GM20000 (cell line): ENCODE data around the gene CNTF.

ENCODE experiments used
- DNase-seq: peaks from one replicate; pipeline ENCODE4 v3.0.0; 2012; ENCODE audit warnings: low spot score
- TF ChIP-seq, protein P1 (sequence below): IDR thresholded peaks from 2 replicates; pipeline ENCODE4 v1.5.1; 2012; ENCODE audit warnings: mild to moderate bottlenecking, control low read depth; ENCODE audit errors: extremely low read depth, missing control alignments

The CNTF gene

DNA sequence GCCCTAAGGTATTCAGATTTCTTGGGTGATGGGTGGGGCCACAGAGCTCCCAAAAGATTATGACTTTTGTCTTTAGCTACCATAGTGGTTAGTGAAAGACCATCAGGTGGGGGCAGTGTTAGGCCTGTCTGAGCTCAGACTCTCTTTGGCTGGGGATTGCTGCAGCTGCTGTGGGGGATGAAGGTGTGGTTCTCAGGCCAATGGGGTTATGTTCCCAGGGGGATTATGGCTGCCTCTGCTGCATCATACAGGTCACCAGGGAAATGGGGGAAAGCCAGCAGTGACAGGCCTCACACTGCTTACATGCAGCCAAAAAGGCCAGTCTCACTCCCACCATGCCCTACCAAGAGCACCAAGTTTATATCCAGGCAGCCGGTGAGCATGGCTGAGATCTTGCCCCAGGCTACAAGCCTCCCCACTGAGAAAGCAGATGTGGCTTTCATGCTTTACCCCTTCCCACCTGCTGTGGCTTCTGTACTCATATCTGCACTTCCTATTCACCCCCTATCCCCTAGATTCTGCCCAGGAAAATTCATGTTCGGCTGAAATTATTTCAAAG lies 24.8 kb downstream of the CNTF start:
- peak; percentile 20 for DNase-seq
- TF ChIP-seq, protein P1, sequence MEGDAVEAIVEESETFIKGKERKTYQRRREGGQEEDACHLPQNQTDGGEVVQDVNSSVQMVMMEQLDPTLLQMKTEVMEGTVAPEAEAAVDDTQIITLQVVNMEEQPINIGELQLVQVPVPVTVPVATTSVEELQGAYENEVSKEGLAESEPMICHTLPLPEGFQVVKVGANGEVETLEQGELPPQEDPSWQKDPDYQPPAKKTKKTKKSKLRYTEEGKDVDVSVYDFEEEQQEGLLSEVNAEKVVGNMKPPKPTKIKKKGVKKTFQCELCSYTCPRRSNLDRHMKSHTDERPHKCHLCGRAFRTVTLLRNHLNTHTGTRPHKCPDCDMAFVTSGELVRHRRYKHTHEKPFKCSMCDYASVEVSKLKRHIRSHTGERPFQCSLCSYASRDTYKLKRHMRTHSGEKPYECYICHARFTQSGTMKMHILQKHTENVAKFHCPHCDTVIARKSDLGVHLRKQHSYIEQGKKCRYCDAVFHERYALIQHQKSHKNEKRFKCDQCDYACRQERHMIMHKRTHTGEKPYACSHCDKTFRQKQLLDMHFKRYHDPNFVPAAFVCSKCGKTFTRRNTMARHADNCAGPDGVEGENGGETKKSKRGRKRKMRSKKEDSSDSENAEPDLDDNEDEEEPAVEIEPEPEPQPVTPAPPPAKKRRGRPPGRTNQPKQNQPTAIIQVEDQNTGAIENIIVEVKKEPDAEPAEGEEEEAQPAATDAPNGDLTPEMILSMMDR: no peak

DNA sequence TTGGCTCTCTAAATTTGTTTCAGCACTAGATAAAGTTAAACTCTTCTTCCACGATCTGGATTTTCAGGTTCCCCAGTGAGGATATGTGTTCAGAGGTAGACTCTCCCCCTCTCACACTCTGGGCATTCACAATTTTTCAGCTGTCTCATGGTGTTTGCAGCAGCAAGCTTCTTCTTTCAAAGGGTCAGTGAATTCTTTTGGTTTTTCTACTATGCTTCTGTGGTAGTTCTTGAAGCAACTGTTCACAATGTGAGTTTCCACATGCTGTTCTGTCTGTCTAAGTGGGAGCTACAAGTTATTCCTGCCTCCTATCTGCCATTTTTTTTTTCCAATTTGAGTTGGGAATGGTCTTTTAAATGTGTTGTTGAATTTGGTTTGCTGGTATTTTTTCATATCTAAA lies 25.4 kb downstream of the CNTF start:
- no peak for DNase-seq
- TF ChIP-seq, protein P1: no peak

DNA sequence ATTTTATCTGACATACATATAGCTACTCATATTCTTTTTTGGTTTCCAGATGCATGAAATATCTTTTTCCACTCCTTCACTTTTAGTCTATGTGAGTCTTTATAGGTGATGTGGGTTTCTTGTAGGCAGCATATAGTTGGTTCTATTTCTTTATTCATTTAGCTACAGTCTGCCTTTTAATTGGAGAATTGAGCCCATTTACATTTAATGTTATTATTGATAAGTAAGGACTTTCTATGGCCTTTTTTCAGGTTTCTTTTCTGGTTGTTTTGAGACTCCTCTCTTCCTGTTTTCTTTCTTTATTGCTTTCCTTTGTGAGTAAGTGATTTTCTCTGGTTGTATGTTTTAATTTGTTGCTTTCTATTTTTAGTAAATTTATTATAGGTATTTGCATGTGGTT lies 27.2 kb downstream of the CNTF start:
- TF ChIP-seq, protein P1: no peak

DNA sequence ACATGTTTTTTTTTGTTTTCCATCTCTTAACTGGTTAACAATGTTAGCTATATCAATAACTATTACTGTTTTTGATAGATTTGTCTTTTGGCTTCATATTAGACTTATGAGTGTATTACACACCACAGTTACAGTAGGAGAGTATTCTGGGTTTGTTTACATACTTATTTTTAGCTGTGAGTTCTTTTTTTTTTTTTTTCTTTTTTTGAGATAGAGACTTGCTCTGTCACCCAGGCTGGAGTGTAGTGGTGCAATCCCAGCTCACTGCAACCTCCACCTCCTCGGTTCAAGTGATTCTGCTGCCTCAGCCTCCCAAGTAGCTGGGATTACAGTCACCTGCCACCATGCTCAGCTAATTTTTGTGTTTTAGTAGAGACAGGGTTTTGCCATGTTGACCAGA lies 28.0 kb downstream of the CNTF start:
- TF ChIP-seq, protein P1: no peak
- no peak for DNase-seq

More for the DNA sequence above, 27.2 kb downstream of the CNTF start:
- DNase-seq: no peak

DNA sequence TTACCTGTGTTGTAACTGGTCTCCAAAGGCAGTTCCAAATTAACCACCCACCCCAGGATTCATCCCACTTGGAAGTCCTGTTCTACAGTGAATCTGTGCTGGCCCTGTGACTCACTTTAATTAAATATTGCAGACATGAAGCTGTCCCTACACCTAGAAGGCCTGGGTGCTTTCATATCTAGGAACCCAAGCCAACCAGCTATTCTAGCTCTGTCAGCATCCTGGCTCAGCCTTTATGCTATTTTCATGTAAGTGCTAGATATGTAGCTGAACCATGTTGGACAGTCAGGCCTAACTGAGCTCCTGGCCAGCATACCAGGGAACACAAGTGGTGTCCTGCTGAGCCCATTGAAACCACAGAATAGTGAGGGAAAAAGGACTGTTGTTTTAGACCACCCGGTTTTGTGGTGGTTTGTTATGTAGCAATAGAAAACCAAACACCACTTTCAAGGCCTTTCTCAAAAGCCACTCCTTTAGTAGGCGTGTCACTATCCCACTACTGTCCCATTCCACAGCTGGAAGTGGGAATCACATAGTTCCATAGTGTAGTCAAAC lies 30.3 kb downstream of the CNTF start:
- no peak for DNase-seq
- TF ChIP-seq, protein P1: no peak

DNA sequence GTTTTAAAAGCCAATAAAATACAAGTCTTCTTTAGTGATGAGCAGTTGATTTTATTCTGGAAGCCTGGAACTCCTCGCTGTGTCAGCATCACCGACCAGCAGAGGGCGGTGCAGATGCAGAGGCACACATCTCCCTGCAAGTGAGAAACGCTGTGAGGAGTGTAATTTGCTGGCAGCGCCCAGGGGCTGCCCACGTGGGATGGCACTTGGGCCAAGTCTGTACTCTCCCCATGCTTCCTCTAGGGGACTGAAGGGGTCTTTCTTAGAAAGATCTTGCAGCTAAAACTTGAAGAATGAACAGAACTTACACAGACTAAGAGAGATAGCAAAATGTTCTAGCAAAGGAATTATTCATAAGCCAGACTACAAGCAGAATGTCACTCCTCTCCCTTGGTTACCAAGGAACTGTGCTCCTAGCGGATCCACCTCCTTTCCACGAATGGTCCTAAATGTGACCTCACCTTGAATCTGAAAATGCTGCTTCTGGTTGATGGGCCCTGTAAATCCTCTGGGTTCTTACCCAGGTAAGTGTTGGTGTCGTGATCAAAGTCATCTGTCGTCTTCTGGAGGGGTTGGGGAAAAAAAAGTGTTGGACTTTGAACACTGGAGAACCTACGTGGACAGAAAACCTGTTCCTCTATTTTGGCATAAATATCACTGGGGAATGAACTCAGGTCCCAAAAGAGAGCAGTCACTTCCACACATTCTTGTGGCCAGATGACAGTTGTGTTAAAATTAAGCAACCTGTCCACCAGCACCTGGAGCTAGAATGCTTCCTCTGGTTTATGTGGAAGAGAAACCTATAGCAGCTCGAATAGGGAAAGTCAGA lies 31.8 kb downstream of the CNTF start:
- TF ChIP-seq, protein P1: peak; percentile 98
- peak; percentile 63 for DNase-seq

DNA sequence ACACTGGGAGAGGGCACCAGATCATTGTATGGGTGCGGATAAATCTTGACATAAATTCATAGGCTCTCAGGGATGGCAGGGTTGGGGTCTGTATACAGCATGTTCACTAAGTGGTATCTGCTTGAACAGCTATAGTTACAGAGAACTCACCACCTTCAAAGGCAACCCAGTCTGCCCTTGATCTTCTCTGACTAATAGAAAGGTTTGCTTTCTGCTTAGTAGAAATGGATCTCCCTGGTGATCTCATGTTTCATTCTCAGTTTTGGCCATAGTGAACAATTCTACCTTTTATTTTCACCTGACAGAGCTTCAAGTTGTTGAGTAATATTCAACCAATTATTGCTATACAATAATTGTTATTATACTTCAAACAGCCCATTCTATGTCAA lies 32.4 kb downstream of the CNTF start:
- no peak for DNase-seq
- TF ChIP-seq, protein P1: no peak
